HepG2 (cell line): ENCODE results near the gene PDIA4. TPM values are rescaled to one million over a fixed set of nuclear protein-coding genes. Genes with fewer than 3 reads are reported as not detected.

Experiments
- HOXA3 ChIP-seq: sonication (generic); formaldehyde crosslinking; IDR thresholded peaks from 2 replicates; pipeline ENCODE4 v1.5.0; 2020; ENCODE audit warnings: missing genetic modification reagents
- ZBTB8A ChIP-seq: sonication (generic); formaldehyde crosslinking; IDR thresholded peaks from 2 replicates; pipeline ENCODE4 v1.4.0; 2020; ENCODE audit warnings: mild to moderate bottlenecking, low read depth, missing genetic modification reagents, borderline replicate concordance
- ZNF850 ChIP-seq: sonication (generic); formaldehyde crosslinking; conservative IDR thresholded peaks from 2 replicates; pipeline ENCODE4 v1.9.0; 2021; ENCODE audit warnings: mild to moderate bottlenecking, missing genetic modification reagents
- polyA plus RNA-seq, 8 experiments: library from polyadenylated mRNA; depleted of rRNA in 3 of 8; stranded (reverse) in 7 of 8; unstranded in 1 of 8; fragments of >200 nt; fragmentation: Illumina TruSeq in 4 of 8; extraction: Trizol in 4 of 8; gene quantifications; 2 replicates each; pipeline versions ENCODE4 v1.2.1 to v1.2.3, GENCODE V29; 2011 to 2016; ENCODE audit warnings: low read depth in 4 of 8, missing spikeins in 1 of 8, mixed read lengths in 1 of 8; ENCODE audit not compliant: insufficient read depth in 1 of 8
- total RNA-seq, 5 experiments: library from RNA; depleted of rRNA; stranded (reverse); fragments of >200 nt; fragmentation: Illumina TruSeq; extraction: Trizol; gene quantifications; 2 replicates each; pipeline ENCODE4 v1.2.3, GENCODE V29; 2016; ENCODE audit warnings: low read depth in 1 of 5
- TF ChIP-seq, protein P1 (sequence below): sonication (generic); formaldehyde crosslinking; IDR thresholded peaks from 2 replicates; pipeline ENCODE4 v1.4.0; 2020; ENCODE audit warnings: low read depth, missing genetic modification reagents
- TF ChIP-seq, protein P2 (sequence below): sonication (generic); formaldehyde crosslinking; IDR thresholded peaks from 2 replicates; pipeline ENCODE4 v1.5.0; 2020; ENCODE audit warnings: mild to moderate bottlenecking, missing genetic modification reagents, borderline replicate concordance
- TF ChIP-seq, protein P3 (sequence below): sonication (generic); formaldehyde crosslinking; IDR thresholded peaks from 2 replicates; pipeline ENCODE4 v1.4.0; 2020; ENCODE audit warnings: missing genetic modification reagents
- TF ChIP-seq, protein P4 (sequence below): sonication (generic); formaldehyde crosslinking; IDR thresholded peaks from 2 replicates; pipeline ENCODE4 v1.5.0; 2020; ENCODE audit warnings: missing genetic modification reagents

PDIA4 gene
- total and polyA plus RNA-seq, 2 of the 13 experiments (the other 11 are each of a cell fraction or from before 2014, with no cell fraction given), result 278 to 402 TPM

DNA sequence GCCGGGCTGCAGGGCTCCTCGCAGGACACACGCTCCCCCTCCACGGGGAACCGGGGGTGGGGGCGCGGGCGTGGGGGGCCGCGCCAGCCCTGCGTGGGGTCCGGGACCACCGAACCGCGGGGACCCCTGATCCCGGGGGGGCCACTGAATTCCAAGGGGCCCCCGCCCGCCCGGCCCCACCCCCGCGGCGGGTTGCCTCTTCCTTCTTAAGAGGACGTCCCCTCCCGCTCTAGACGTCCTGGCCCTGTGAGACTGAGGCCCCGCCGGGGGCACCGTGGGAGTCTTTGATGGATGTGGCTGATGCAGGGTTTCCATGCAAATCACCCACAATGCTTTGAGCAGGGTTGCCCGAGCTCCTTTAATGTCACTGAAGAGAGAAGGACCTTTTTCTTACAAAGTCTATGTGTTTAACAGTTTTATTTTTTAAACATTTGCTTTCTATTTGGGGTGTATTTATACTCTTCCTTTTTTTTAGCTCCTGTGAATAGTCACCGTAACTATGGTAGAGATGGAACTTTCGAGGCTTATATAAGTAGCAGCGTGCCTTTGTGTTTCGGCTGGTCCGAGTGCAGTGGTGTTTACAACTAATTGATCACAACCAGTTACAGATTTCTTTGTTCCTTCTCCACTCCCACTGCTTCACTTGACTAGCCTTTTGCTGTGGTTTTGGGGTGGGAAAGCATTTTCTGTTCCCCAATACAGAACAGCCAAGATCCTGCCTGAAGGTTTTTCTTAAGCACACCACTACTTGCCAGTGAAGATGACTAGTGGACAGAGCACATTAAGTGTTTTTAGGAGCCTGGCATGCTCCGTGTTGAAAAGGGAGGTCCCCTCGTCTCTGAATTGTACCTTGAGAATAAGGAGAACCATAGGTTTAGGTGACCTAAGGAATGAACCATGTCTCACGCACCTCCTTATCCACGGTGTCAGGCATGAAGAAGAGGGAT is 44.8 kb downstream of the PDIA4 start (continued):
- TF ChIP-seq HOXA3 (CRISPR knock-in tag), result no peak
- no peak for TF ChIP-seq ZNF850
- TF ChIP-seq, protein P1, sequence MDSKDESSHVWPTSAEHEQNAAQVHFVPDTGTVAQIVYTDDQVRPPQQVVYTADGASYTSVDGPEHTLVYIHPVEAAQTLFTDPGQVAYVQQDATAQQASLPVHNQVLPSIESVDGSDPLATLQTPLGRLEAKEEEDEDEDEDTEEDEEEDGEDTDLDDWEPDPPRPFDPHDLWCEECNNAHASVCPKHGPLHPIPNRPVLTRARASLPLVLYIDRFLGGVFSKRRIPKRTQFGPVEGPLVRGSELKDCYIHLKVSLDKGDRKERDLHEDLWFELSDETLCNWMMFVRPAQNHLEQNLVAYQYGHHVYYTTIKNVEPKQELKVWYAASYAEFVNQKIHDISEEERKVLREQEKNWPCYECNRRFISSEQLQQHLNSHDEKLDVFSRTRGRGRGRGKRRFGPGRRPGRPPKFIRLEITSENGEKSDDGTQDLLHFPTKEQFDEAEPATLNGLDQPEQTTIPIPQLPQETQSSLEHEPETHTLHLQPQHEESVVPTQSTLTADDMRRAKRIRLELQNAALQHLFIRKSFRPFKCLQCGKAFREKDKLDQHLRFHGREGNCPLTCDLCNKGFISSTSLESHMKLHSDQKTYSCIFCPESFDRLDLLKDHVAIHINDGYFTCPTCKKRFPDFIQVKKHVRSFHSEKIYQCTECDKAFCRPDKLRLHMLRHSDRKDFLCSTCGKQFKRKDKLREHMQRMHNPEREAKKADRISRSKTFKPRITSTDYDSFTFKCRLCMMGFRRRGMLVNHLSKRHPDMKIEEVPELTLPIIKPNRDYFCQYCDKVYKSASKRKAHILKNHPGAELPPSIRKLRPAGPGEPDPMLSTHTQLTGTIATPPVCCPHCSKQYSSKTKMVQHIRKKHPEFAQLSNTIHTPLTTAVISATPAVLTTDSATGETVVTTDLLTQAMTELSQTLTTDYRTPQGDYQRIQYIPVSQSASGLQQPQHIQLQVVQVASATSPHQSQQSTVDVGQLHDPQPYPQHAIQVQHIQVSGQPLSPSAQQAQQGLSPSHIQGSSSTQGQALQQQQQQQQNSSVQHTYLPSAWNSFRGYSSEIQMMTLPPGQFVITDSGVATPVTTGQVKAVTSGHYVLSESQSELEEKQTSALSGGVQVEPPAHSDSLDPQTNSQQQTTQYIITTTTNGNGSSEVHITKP (CRISPR knock-in tag), result no peak
- TF ChIP-seq, protein P2, sequence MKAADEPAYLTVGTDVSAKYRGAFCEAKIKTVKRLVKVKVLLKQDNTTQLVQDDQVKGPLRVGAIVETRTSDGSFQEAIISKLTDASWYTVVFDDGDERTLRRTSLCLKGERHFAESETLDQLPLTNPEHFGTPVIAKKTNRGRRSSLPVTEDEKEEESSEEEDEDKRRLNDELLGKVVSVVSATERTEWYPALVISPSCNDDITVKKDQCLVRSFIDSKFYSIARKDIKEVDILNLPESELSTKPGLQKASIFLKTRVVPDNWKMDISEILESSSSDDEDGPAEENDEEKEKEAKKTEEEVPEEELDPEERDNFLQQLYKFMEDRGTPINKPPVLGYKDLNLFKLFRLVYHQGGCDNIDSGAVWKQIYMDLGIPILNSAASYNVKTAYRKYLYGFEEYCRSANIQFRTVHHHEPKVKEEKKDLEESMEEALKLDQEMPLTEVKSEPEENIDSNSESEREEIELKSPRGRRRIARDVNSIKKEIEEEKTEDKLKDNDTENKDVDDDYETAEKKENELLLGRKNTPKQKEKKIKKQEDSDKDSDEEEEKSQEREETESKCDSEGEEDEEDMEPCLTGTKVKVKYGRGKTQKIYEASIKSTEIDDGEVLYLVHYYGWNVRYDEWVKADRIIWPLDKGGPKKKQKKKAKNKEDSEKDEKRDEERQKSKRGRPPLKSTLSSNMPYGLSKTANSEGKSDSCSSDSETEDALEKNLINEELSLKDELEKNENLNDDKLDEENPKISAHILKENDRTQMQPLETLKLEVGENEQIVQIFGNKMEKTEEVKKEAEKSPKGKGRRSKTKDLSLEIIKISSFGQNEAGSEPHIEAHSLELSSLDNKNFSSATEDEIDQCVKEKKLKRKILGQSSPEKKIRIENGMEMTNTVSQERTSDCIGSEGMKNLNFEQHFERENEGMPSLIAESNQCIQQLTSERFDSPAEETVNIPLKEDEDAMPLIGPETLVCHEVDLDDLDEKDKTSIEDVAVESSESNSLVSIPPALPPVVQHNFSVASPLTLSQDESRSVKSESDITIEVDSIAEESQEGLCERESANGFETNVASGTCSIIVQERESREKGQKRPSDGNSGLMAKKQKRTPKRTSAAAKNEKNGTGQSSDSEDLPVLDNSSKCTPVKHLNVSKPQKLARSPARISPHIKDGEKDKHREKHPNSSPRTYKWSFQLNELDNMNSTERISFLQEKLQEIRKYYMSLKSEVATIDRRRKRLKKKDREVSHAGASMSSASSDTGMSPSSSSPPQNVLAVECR (CRISPR knock-in tag), result peak; percentile 25; the same call in 1 of the 2 replicates
- TF ChIP-seq, protein P3, sequence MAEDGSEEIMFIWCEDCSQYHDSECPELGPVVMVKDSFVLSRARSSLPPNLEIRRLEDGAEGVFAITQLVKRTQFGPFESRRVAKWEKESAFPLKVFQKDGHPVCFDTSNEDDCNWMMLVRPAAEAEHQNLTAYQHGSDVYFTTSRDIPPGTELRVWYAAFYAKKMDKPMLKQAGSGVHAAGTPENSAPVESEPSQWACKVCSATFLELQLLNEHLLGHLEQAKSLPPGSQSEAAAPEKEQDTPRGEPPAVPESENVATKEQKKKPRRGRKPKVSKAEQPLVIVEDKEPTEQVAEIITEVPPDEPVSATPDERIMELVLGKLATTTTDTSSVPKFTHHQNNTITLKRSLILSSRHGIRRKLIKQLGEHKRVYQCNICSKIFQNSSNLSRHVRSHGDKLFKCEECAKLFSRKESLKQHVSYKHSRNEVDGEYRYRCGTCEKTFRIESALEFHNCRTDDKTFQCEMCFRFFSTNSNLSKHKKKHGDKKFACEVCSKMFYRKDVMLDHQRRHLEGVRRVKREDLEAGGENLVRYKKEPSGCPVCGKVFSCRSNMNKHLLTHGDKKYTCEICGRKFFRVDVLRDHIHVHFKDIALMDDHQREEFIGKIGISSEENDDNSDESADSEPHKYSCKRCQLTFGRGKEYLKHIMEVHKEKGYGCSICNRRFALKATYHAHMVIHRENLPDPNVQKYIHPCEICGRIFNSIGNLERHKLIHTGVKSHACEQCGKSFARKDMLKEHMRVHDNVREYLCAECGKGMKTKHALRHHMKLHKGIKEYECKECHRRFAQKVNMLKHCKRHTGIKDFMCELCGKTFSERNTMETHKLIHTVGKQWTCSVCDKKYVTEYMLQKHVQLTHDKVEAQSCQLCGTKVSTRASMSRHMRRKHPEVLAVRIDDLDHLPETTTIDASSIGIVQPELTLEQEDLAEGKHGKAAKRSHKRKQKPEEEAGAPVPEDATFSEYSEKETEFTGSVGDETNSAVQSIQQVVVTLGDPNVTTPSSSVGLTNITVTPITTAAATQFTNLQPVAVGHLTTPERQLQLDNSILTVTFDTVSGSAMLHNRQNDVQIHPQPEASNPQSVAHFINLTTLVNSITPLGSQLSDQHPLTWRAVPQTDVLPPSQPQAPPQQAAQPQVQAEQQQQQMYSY (CRISPR knock-in tag), result no peak
- TF ChIP-seq, protein P4, sequence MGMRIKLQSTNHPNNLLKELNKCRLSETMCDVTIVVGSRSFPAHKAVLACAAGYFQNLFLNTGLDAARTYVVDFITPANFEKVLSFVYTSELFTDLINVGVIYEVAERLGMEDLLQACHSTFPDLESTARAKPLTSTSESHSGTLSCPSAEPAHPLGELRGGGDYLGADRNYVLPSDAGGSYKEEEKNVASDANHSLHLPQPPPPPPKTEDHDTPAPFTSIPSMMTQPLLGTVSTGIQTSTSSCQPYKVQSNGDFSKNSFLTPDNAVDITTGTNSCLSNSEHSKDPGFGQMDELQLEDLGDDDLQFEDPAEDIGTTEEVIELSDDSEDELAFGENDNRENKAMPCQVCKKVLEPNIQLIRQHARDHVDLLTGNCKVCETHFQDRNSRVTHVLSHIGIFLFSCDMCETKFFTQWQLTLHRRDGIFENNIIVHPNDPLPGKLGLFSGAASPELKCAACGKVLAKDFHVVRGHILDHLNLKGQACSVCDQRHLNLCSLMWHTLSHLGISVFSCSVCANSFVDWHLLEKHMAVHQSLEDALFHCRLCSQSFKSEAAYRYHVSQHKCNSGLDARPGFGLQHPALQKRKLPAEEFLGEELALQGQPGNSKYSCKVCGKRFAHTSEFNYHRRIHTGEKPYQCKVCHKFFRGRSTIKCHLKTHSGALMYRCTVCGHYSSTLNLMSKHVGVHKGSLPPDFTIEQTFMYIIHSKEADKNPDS (CRISPR knock-in tag), result no peak
- no peak for TF ChIP-seq ZBTB8A (CRISPR knock-in tag)
